Coronary artery (tissue), 2 donors: ENCODE data around the gene PLA2G4D.

Source experiments
- DNase-seq: peaks from one replicate; pipeline ENCODE4 v3.0.0-alpha.2; 2017; ENCODE audit warnings: low spot score
- H3K27ac ChIP-seq, 2 donors: fragments of 200-600 bp; sonication (generic); one replicate each; pipeline ENCODE4 v1.5.1; 2016 to 2019
- H3K4me3 ChIP-seq: fragments of 200-600 bp; sonication (generic); 2 replicates; pipeline ENCODE4 v1.5.1; 2016; ENCODE audit warnings: mild to moderate bottlenecking, moderate library complexity
- CTCF ChIP-seq: fragments of 200-600 bp; sonication (generic); IDR thresholded peaks from one replicate; pipeline ENCODE4 v1.5.1; 2019; ENCODE audit warnings: antibody characterized with exemption

PLA2G4D gene

GRCh38 chr15:42128476-42128875, 34.1 kb upstream of the PLA2G4D start:
- no peak for DNase-seq
- Histone ChIP-seq H3K27ac (no peak overlapping the region), H3K4me3 (no peak overlapping the region)
- TF ChIP-seq CTCF, result no peak

GRCh38 chr15:42123546-42123945, 29.2 kb upstream of the PLA2G4D start:
- TF ChIP-seq CTCF, result no peak
- no peak for DNase-seq
- no peak overlapping the region for H3K27ac ChIP-seq
- H3K4me3 ChIP-seq, result no peak overlapping the region

- TF ChIP-seq CTCF, result no peak
- Histone ChIP-seq H3K4me3 (no peak overlapping the region), H3K27ac (no peak overlapping the region)
- DNase-seq, result no peak
Measured at GRCh38 chr15:42121682-42122081, 27.3 kb upstream of the PLA2G4D start.

GRCh38 chr15:42121021-42121420, 26.7 kb upstream of the PLA2G4D start:
- no peak for DNase-seq
- no peak overlapping the region for H3K4me3 ChIP-seq
- H3K27ac ChIP-seq, result no peak overlapping the region
- TF ChIP-seq CTCF, result no peak

- H3K4me3 ChIP-seq, result no peak overlapping the region
- DNase-seq, result no peak
- no peak overlapping the region for H3K27ac ChIP-seq
- no peak for TF ChIP-seq CTCF
Measured at GRCh38 chr15:42120285-42120684, 25.9 kb upstream of the PLA2G4D start.

- Histone ChIP-seq H3K27ac (no peak overlapping the region), H3K4me3 (no peak overlapping the region)
- no peak for TF ChIP-seq CTCF
- no peak for DNase-seq
Measured at GRCh38 chr15:42119446-42119760, 25.0 kb upstream of the PLA2G4D start.

GRCh38 chr15:42118650-42119445, 24.5 kb upstream of the PLA2G4D start:
- DNase-seq, result no peak
- no peak for TF ChIP-seq CTCF
- Histone ChIP-seq H3K27ac (no peak overlapping the region), H3K4me3 (no peak overlapping the region)
